Loucy (cell line): Measurements from ENCODE around the gene DLK1.

ENCODE experiments used
- CTCF ChIP-seq: fragments of 200-600 bp; sonication (generic); conservative IDR thresholded peaks from 2 replicates; pipeline ENCODE4 v1.5.1; 2014; ENCODE audit warnings: mild to moderate bottlenecking, antibody characterized with exemption, low read length
- EZH2phosphoT487 ChIP-seq: fragments of 200-600 bp; IDR thresholded peaks from 2 replicates; pipeline ENCODE4 v1.6.1; 2018; ENCODE audit warnings: antibody characterized with exemption, mild to moderate bottlenecking, moderate library complexity, borderline replicate concordance

GRCh38 chr14:100696590-100696989 is 30.1 kb upstream of the DLK1 start:
- no peak for TF ChIP-seq CTCF
- TF ChIP-seq EZH2phosphoT487: no peak
